Measurements from ENCODE around the gene CLK3.

The CLK3 gene

GRCh38 chr15:74621936-74622335 lies 6.3 kb downstream of the CLK3 start:
- DNase-seq, result no peak

- DNase-seq, result no peak
Observed at GRCh38 chr15:74622758-74623157, 7.1 kb downstream of the CLK3 start.

GRCh38 chr15:74624020-74624602 lies 8.5 kb downstream of the CLK3 start:
- DNase-seq, result no peak

GRCh38 chr15:74625693-74626092 lies 10.1 kb downstream of the CLK3 start:
- no peak for DNase-seq

- DNase-seq, result no peak
Observed at GRCh38 chr15:74626336-74626735, 10.7 kb downstream of the CLK3 start.

- DNase-seq, result no peak
Observed at GRCh38 chr15:74626752-74627692, 11.4 kb downstream of the CLK3 start.

GRCh38 chr15:74627766-74628165 lies 12.1 kb downstream of the CLK3 start:
- no peak for DNase-seq

- DNase-seq, result no peak
Observed at GRCh38 chr15:74628199-74628598, 12.6 kb downstream of the CLK3 start.

GRCh38 chr15:74628949-74629348 lies 13.3 kb downstream of the CLK3 start:
- DNase-seq, result no peak

- peak; percentile 44 for DNase-seq
Observed at GRCh38 chr15:74629696-74630095, 14.1 kb downstream of the CLK3 start.

GRCh38 chr15:74630284-74631086 lies 14.8 kb downstream of the CLK3 start:
- DNase-seq, result no peak

- DNase-seq, result no peak
Observed at GRCh38 chr15:74631087-74631385, 15.4 kb downstream of the CLK3 start.

- no peak for DNase-seq
Observed at GRCh38 chr15:74631408-74631807, 15.8 kb downstream of the CLK3 start.

- DNase-seq, result peak; percentile 86
Observed at GRCh38 chr15:74631935-74632560, 16.4 kb downstream of the CLK3 start.

GRCh38 chr15:74632601-74633000 lies 17.0 kb downstream of the CLK3 start:
- no peak for DNase-seq

GRCh38 chr15:74633781-74634180 lies 18.1 kb downstream of the CLK3 start:
- no peak for DNase-seq

GRCh38 chr15:74635228-74635627 lies 19.6 kb downstream of the CLK3 start:
- peak; percentile 84 for DNase-seq

- DNase-seq, result no peak
Observed at GRCh38 chr15:74636984-74637383, 21.3 kb downstream of the CLK3 start.

- DNase-seq, result no peak
Observed at GRCh38 chr15:74641151-74641550, 25.5 kb downstream of the CLK3 start.

GRCh38 chr15:74642348-74642733 lies 26.7 kb downstream of the CLK3 start:
- no peak for DNase-seq

GRCh38 chr15:74642734-74643664 lies 27.4 kb downstream of the CLK3 start:
- DNase-seq, result peak; percentile 71

- DNase-seq, result no peak
Observed at GRCh38 chr15:74643665-74644204, 28.1 kb downstream of the CLK3 start.

Data from islet precursor cell (in vitro differentiated cells).